ENCODE measurements around the gene KRT73.

Gene KRT73

DNA sequence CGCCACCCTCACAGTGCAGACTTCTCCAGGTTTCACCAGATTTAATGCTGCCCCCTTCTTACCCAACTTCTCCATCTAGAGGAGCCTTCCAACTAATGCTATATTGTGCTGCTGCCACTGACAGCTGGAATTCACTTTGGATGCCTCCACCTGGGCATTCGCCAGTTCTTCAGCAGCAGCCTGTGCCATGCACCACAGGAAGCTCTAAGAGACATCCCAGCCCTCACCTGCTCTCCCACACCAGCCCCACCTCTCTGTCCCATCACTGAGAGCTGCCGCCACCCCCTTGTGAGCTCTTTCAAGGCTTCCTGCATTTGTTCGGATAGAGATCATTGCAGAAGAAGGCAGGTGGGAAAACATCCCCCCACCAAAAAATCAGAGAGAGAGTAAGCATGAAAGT is 38.3 kb upstream of the KRT73 start:
- Mint-ChIP-seq H3K27me3 (peaks cover 5 to 69% of the 10 kb centered on the region in 2 donors), H3K4me3 (no peak overlapping the region), H3K27ac (no peak overlapping the region), H3K4me1 (ENCODE audit: low read depth in 2 of 2) (peaks cover 0 to 9% of the 10 kb centered on the region in 2 donors), H3K9me3 (no peaks in the 10 kb centered on the region), H3K36me3 (ENCODE audit: insufficient read depth) (no peaks in the 10 kb centered on the region)
- ATAC-seq (replicated peaks) (no peak), DNase-seq (no peak)

DNA sequence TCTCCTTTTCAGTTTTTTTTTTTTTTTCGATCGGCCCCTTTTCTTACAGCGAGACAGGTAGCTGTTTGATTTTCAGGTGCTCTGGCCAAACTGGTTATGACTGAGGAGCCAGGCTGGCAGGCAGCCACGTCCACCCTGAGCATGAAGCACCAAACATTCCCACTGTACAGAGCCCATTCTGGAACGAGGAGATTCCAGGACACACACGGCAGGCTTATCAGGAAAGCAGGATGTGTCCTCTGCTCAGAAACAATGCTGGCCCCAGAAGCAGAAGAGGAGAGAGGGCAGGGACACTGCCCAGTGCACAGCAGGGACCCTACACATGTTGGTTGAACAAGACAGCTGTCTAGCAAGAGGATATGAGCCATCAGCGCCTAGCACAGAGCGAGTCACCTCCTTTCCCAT is 37.4 kb upstream of the KRT73 start:
- ATAC-seq (replicated peaks) (no peak), DNase-seq (no peak)
- no peaks in the 10 kb centered on the region for H3K9me3 Mint-ChIP-seq
- peaks cover 0 to 9% of the 10 kb centered on the region in 2 donors for H3K4me1 Mint-ChIP-seq (ENCODE audit: low read depth in 2 of 2)
- H3K27me3 Mint-ChIP-seq: peaks cover 5 to 71% of the 10 kb centered on the region in 2 donors
- no peak overlapping the region for H3K27ac Mint-ChIP-seq
- no peak overlapping the region for H3K4me3 Mint-ChIP-seq
- H3K36me3 Mint-ChIP-seq (ENCODE audit: insufficient read depth): no peaks in the 10 kb centered on the region

DNA sequence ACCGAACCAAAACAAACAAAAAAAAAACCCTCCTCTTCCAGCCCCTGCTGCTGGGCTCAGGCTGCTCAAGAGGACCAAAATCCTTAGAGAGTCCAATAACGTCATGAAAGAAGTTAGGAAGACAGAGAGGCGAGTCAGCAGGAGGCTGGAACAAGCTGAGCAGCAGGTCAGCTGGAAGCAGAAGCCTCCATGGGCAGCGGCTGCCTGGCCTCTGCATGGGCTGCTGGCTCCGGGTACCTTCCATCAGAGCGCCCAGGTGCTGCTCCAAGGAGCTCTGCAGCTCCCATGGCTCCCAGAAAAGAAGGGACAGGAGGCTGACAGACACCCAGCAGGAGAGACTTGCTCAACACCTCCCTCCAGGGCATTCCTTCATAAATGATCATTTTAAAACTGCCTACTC is 36.9 kb upstream of the KRT73 start:
- no peaks in the 10 kb centered on the region for H3K9me3 Mint-ChIP-seq
- no peak for ATAC-seq (replicated peaks)
- no peak overlapping the region for H3K27ac Mint-ChIP-seq
- H3K27me3 Mint-ChIP-seq: peaks cover 5 to 71% of the 10 kb centered on the region in 2 donors
- H3K4me3 Mint-ChIP-seq: no peak overlapping the region
- peaks cover 0 to 10% of the 10 kb centered on the region in 2 donors for H3K4me1 Mint-ChIP-seq (ENCODE audit: low read depth in 2 of 2)
- no peaks in the 10 kb centered on the region for H3K36me3 Mint-ChIP-seq (ENCODE audit: insufficient read depth)
- no peak for DNase-seq

DNA sequence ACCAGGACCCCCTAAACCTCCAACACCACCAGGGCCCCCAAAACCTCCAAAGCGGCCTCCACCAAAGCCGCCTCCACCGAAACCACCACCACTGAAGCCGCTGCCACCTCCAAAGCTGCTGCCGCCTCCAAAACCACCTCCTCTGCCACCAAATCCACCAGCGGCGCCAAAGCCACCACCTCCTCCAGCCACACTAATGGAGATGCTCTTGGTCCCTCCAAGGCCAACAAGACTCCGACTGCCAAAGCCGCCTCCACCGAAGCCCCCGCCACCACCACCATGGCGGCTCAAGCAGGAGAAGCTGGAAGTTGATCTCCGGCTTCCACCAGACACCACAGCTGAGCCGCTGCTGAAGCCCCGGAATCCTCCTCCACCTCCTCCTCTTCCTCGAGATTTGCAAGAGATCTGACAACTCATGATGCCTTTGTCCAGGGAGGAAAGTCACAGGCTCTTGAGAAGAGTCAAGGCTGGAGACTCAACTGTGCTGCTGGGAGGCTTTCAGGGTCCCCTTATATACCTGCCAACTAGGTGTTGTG is 33.4 kb upstream of the KRT73 start, which contains the start of gene KRT2:
Gene KRT2, minus strand, starts transcription at position 486 of the 536 bp plus-strand sequence. Its CDS starts 69 bp downstream, at position 417.
- no peaks in the 10 kb centered on the region for H3K36me3 Mint-ChIP-seq (ENCODE audit: insufficient read depth)
- H3K4me1 Mint-ChIP-seq (ENCODE audit: low read depth in 2 of 2): peaks cover 22 to 29% of the 10 kb centered on the region in 2 donors
- no peaks in the 10 kb centered on the region for H3K9me3 Mint-ChIP-seq
- no peak within 1 kb of the TSS for H3K4me3 Mint-ChIP-seq
- DNase-seq (no peak), ATAC-seq (replicated peaks) (no peak)
- H3K27me3 Mint-ChIP-seq: peaks cover 5 to 40% of the 10 kb centered on the region in 2 donors
- H3K27ac Mint-ChIP-seq: no peak within 1 kb of the TSS

DNA sequence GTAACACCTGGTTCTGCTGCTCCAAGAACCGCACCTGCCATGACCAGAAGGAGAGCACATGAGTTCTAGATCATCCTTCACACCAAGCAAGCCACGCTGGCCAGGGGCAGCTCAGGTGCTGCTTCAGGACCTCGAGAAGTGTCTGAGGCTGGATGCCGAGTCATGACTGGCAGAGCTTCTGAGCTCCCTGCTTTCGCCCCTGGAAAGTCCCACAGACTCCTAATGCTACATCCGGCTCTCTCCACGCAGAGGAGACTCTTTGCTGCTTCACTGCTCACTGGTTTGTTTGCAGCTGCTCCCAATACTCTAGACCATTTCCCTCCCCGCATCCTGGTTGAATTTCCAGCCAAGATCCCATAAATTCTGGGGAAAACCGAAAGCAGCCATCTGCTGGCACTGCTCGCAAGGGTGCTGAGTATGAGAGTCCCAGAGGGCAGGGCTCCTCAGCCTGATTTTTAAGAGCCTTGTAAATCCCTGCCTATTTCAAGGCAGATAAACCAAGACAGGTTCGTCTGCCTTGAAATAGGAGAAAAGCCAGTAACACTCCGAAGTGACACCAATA is 32.2 kb upstream of the KRT73 start:
- H3K27me3 Mint-ChIP-seq: peaks cover 5 to 28% of the 10 kb centered on the region in 2 donors
- ATAC-seq (replicated peaks) (no peak), DNase-seq (no peak)
- peaks cover 3% of the 10 kb centered on the region for H3K36me3 Mint-ChIP-seq (ENCODE audit: insufficient read depth)
- H3K9me3 Mint-ChIP-seq: no peaks in the 10 kb centered on the region
- no peak overlapping the region for H3K27ac Mint-ChIP-seq
- peaks cover 34 to 41% of the 10 kb centered on the region in 2 donors for H3K4me1 Mint-ChIP-seq (ENCODE audit: low read depth in 2 of 2)
- no peak overlapping the region for H3K4me3 Mint-ChIP-seq

DNA sequence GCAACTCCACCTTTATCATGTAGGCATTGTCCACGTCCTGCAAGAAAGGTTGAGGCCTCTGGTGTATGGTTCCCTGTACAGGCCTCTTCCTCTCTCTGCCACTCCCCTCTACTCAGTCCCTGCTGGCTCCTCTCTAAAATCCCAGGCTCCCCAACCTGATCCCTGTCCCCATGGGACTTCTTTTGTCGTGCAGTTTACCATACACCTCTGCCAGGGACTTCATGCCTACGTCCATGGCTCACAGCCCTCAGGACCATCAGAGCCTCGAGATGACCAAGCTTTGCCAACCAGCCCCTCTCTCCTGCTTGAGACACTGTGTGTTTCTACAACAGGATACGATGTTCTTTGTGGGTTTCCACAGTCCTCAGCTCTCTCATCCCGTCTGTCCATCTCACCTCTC is 30.7 kb upstream of the KRT73 start:
- peaks cover 49 to 55% of the 10 kb centered on the region in 2 donors for H3K4me1 Mint-ChIP-seq (ENCODE audit: low read depth in 2 of 2)
- peaks cover 8% of the 10 kb centered on the region for H3K36me3 Mint-ChIP-seq (ENCODE audit: insufficient read depth)
- no peak overlapping the region for H3K27ac Mint-ChIP-seq
- peaks cover 5 to 15% of the 10 kb centered on the region in 2 donors for H3K27me3 Mint-ChIP-seq
- peaks cover 2 to 9% of the 10 kb centered on the region in 2 donors for H3K9me3 Mint-ChIP-seq
- ATAC-seq (replicated peaks): no peak
- DNase-seq: no peak
- H3K4me3 Mint-ChIP-seq: no peak overlapping the region

DNA sequence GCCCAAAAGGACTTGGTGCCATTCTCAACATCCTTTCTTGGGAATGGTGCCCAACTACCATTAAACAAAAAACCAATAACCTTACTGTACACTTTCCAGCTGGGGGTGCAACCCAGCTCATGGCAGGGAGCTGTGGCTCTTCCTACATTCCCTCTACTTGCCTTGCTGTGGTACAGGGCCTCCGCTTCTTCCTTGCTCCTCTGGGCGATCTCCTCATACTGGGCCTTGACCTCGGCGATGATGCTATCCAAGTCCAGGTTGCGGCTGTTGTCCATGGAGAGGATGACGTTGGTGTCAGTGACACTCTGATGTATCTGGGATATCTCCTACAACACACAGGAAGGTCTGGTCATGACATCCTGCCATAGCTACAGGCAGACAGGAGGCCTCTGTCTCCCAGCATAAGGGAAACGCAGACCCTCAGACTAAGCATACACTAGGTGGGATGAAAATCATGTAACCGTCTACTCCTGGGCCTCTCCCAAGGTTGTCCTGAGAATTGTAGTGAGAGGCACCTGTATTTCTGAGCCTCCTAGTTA is 29.7 kb upstream of the KRT73 start:
- ATAC-seq (replicated peaks) (no peak), DNase-seq (no peak)
- Mint-ChIP-seq H3K4me3 (no peak overlapping the region), H3K27ac (peak overlapping the region; percentile 97 to 99), H3K4me1 (ENCODE audit: low read depth in 2 of 2) (peaks cover 54 to 59% of the 10 kb centered on the region in 2 donors), H3K9me3 (peaks cover 2 to 9% of the 10 kb centered on the region in 2 donors), H3K27me3 (peaks cover 0 to 7% of the 10 kb centered on the region in 2 donors), H3K36me3 (ENCODE audit: insufficient read depth) (peaks cover 11% of the 10 kb centered on the region)

DNA sequence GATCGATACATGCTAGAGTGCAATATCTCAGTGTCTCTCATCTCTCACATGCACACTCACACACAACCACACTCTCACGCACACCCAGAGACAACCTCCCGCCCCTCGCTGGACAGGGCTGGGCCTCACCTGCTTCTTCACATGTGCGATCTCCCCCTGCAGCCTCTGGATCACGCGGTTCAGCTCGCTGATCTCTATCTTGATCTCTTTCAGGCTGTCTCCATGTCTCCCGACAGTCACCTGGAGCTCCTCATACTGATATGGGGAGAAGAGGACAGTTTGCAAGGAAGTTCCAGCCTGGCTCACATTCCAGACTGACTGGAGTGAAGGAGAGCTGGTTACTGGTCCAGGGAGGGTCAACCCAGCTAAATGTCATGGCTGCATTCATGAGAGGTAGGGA is 29.2 kb upstream of the KRT73 start:
- ATAC-seq (replicated peaks) (no peak), DNase-seq (no peak)
- Mint-ChIP-seq H3K27me3 (peaks cover 0 to 7% of the 10 kb centered on the region in 2 donors), H3K27ac (peak overlapping the region; percentile 97 to 99), H3K36me3 (ENCODE audit: insufficient read depth) (peaks cover 11% of the 10 kb centered on the region), H3K4me3 (no peak overlapping the region), H3K9me3 (peaks cover 2 to 9% of the 10 kb centered on the region in 2 donors), H3K4me1 (ENCODE audit: low read depth in 2 of 2) (peaks cover 56 to 61% of the 10 kb centered on the region in 2 donors)

DNA sequence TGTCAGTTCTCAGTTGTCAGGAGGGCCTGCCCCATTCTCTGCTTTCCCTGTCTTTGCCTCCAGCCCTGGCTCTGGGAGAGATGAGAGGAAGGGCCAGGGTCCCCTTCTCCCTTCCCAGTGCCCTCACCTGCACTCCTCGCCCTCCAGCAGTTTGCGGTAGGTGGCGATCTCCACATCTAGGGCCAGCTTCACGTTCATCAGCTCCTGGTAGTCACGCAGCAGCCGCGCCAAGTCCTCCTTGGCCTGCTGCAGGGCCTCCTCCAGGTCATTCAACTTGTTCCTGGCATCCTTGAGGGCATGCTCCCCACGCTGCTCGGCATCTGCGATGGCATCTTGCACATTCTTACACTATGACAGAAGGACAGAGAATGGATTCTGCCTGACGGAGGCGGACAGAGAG is 28.3 kb upstream of the KRT73 start:
- H3K36me3 Mint-ChIP-seq (ENCODE audit: insufficient read depth): peaks cover 11% of the 10 kb centered on the region
- ATAC-seq (replicated peaks) (no peak), DNase-seq (no peak)
- peaks cover 0 to 2% of the 10 kb centered on the region in 2 donors for H3K27me3 Mint-ChIP-seq
- peaks cover 2 to 9% of the 10 kb centered on the region in 2 donors for H3K9me3 Mint-ChIP-seq
- peak overlapping the region; percentile 75 to 78 for H3K4me3 Mint-ChIP-seq
- peak overlapping the region; percentile 97 to 99 for H3K27ac Mint-ChIP-seq
- peaks cover 62 to 66% of the 10 kb centered on the region in 2 donors for H3K4me1 Mint-ChIP-seq (ENCODE audit: low read depth in 2 of 2)

DNA sequence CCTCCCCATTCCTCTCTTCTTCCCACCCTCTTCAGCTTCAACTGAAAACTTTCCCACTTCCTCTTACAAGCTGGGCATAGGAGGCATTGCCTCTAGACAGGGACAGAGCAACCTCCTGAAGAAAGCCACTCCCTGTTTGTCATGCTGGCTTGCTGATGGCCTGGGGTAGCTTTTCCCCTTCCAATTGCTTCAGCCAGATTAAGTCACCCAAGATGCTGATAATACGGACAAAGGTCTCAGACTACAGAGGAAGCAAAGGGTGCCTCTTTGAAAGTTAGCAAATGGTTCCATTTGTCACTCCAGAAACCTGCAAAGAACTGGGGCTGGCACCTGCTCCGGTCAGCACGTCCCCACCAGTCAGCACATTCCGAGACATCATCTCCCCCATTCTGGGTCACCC is 27.6 kb upstream of the KRT73 start:
- peaks cover 63 to 72% of the 10 kb centered on the region in 2 donors for H3K4me1 Mint-ChIP-seq (ENCODE audit: low read depth in 2 of 2)
- ATAC-seq (replicated peaks): no peak
- peaks cover 11% of the 10 kb centered on the region for H3K36me3 Mint-ChIP-seq (ENCODE audit: insufficient read depth)
- H3K27ac Mint-ChIP-seq: peak overlapping the region; percentile 97 to 99
- peak overlapping the region; percentile 75 to 78 for H3K4me3 Mint-ChIP-seq
- no peak for DNase-seq
- peaks cover 2 to 9% of the 10 kb centered on the region in 2 donors for H3K9me3 Mint-ChIP-seq
- H3K27me3 Mint-ChIP-seq: no peaks in the 10 kb centered on the region

DNA sequence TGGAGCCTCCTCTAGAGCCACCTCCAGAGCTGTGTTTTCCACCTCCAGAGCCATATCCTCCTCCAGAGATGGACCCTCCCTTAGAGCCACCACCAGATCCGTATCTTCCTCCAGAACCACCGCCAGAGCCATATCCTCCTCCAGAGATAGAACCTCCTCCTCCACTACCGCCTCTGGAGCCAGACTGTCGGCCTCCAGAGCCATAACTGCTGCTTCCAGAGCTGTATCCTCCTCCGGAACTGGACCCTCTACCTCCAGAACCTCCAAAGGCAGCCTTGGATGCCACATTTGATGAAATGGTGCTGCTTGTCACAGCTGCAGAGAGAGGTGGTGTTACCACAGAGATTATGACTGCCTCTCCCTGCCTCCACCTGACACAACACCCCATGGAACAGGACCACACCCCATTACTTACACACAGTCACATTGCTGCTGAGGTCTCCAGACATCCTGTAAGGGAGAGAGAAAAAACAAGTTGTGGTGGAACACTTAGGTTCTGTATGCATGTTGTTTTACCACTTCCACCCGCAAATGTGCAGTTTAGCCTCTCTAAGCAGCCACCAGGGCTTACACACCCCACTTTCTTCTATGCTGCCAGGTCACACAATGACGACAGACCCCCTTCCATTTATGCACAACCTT is 26.9 kb upstream of the KRT73 start:
- Mint-ChIP-seq H3K27ac (peak overlapping the region; percentile 97 to 99), H3K4me1 (ENCODE audit: low read depth in 2 of 2) (peaks cover 63 to 71% of the 10 kb centered on the region in 2 donors), H3K36me3 (ENCODE audit: insufficient read depth) (peaks cover 11% of the 10 kb centered on the region), H3K9me3 (peaks cover 2 to 9% of the 10 kb centered on the region in 2 donors), H3K4me3 (peak overlapping the region; percentile 75 to 78), H3K27me3 (no peaks in the 10 kb centered on the region)
- DNase-seq: peak; percentile 51 to 61 (median 53)
- ATAC-seq (replicated peaks): peak; percentile 96

DNA sequence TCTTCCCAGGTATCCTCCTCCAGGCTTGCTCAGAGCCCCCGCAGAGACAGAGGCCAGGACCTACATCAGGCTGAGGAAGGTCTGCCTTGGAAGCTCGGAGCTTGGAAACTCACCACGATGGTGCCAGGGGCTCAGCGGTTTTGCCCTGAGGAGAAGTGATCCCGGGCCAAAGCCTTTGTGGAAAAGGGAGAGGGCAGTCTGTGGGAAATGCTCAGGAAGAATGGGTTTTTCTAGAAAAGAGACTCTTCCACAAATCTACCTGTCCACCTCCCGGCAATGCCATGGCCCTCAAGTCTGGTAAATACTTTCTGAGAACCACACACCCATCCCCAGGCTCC is 25.7 kb upstream of the KRT73 start:
- ATAC-seq (replicated peaks) (no peak), DNase-seq (no peak)
- Mint-ChIP-seq H3K36me3 (ENCODE audit: insufficient read depth) (peaks cover 11% of the 10 kb centered on the region), H3K27me3 (peaks cover 0 to 7% of the 10 kb centered on the region in 2 donors), H3K4me1 (ENCODE audit: low read depth in 2 of 2) (peaks cover 59 to 61% of the 10 kb centered on the region in 2 donors), H3K9me3 (peaks cover 2 to 9% of the 10 kb centered on the region in 2 donors), H3K27ac (peak overlapping the region; percentile 97 to 99), H3K4me3 (peak overlapping the region in 1 of 2 donors; percentile 75)

DNA sequence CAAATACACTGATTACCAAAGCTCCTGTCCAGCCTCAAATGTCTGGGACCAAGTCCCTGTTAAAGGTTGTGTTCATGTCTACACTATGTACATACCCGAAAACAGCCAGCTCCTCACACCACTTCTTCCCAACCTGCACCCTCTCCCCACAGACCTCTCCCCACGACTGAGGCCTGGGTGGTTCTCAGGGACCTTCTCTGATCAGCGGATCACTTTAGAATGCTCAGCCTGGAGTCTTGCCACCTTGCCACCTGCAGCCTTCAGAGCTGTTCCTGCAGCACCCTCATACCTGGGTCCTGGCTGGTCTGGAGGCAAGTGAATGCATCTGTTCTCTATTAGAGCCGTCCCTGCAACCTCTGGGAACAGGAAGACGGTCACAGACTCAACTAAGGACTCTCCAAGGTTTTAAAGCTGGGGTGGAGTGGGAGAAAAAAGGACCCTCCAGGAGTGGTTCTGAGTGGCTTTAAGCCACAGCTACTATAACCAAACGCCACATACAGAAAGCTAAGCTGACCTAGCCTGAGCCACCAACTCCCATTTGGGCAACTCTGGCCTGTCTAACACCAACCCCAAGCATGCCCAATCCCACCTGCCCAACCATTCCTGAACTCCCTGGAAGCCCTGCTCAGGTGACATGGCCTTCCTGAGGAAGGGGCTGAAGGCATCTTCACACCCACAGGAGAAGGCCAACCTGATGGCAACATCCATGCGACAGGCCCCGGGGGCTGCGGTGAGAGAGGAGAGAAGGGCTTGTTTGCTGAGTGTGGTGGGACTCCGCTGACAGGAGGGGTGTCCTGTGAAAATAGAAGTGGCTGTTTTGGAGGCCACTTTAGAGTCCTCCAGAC is 25.1 kb upstream of the KRT73 start:
- peak overlapping the region; percentile 97 to 99 for H3K27ac Mint-ChIP-seq
- H3K4me3 Mint-ChIP-seq: no peak overlapping the region
- peaks cover 2 to 9% of the 10 kb centered on the region in 2 donors for H3K9me3 Mint-ChIP-seq
- peaks cover 2 to 7% of the 10 kb centered on the region in 2 donors for H3K27me3 Mint-ChIP-seq
- ATAC-seq (replicated peaks): no peak
- no peak for DNase-seq
- peaks cover 57 to 58% of the 10 kb centered on the region in 2 donors for H3K4me1 Mint-ChIP-seq (ENCODE audit: low read depth in 2 of 2)
- H3K36me3 Mint-ChIP-seq (ENCODE audit: insufficient read depth): peaks cover 11% of the 10 kb centered on the region
